Mesothelial cell of epicardium (in vitro differentiated cells): ENCODE data around the gene ANKS3. TPM values are rescaled to one million over a fixed set of nuclear protein-coding genes. Genes with fewer than 3 reads are reported as not detected.

Experiments used
- DNase-seq, 2 experiments: peaks; one replicate each; pipeline ENCODE4 v3.0.0; 2021; ENCODE audit warnings: low spot score in 2 of 2; ENCODE audit not compliant: unreplicated experiment in 2 of 2
- H3K27ac Mint-ChIP-seq: 2 replicates; pipeline ENCODE4 v1.8.0; 2021; ENCODE audit warnings: mixed read lengths
- H3K27me3 Mint-ChIP-seq: 2 replicates; pipeline ENCODE4 v1.8.0; 2021; ENCODE audit warnings: low read depth, mixed read lengths
- H3K36me3 Mint-ChIP-seq: 2 replicates; pipeline ENCODE4 v1.8.0; 2021; ENCODE audit warnings: mixed read lengths
- H3K4me1 Mint-ChIP-seq: 2 replicates; pipeline ENCODE4 v1.8.0; 2021; ENCODE audit warnings: mixed read lengths
- H3K4me3 Mint-ChIP-seq: 2 replicates; pipeline ENCODE4 v1.8.0; 2021; ENCODE audit warnings: mild to moderate bottlenecking, moderate library complexity, mixed read lengths
- H3K9me3 Mint-ChIP-seq: 2 replicates; pipeline ENCODE4 v1.8.0; 2021; ENCODE audit warnings: mixed read lengths
- total RNA-seq: library from RNA; stranded (reverse); gene quantifications from 3 replicates; pipeline ENCODE4 v1.2.1, GENCODE V29; 2021
- TF ChIP-seq, protein P1 (sequence below): fragments of 200-600 bp; sonication (generic); IDR thresholded peaks from one replicate; pipeline ENCODE4 v1.5.0; 2021; ENCODE audit warnings: antibody characterized with exemption; ENCODE audit not compliant: unreplicated experiment

Gene ANKS3
- total RNA-seq, 1 donor from 2014 or later = 45.8 TPM

DNA sequence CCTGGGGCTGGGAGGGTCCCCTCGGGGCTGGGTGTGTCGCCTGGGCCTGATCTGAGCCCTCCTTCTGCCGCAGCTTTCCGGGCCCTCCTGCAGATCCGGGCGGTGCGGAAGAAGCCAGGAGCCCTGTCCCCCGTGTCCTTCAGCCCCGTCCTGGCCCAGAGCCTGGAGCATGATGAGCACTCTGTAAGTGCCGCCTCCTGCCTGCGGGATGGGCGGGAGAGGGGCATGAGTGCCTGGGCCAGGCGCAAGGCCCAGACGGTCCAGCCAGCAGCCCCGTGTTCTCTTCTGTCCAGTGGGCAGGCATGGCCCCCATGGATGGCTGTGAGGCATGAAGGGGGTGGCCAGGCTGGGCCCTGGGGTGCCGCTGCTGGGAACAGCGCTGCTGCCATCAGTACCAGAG is 56.7 kb downstream of the ANKS3 start:
- TF ChIP-seq, protein P1, sequence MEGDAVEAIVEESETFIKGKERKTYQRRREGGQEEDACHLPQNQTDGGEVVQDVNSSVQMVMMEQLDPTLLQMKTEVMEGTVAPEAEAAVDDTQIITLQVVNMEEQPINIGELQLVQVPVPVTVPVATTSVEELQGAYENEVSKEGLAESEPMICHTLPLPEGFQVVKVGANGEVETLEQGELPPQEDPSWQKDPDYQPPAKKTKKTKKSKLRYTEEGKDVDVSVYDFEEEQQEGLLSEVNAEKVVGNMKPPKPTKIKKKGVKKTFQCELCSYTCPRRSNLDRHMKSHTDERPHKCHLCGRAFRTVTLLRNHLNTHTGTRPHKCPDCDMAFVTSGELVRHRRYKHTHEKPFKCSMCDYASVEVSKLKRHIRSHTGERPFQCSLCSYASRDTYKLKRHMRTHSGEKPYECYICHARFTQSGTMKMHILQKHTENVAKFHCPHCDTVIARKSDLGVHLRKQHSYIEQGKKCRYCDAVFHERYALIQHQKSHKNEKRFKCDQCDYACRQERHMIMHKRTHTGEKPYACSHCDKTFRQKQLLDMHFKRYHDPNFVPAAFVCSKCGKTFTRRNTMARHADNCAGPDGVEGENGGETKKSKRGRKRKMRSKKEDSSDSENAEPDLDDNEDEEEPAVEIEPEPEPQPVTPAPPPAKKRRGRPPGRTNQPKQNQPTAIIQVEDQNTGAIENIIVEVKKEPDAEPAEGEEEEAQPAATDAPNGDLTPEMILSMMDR = no peak
- no peaks in the 10 kb centered on the region for H3K27me3 Mint-ChIP-seq
- no peaks in the 10 kb centered on the region for H3K9me3 Mint-ChIP-seq

GRCh38 chr16:4676831-4677230 is 57.2 kb downstream of the ANKS3 start:
- Mint-ChIP-seq H3K27ac (peak overlapping the region; percentile 21), H3K9me3 (no peaks in the 10 kb centered on the region), H3K27me3 (no peaks in the 10 kb centered on the region), H3K4me1 (peaks cover 31% of the 10 kb centered on the region), H3K4me3 (no peak overlapping the region), H3K36me3 (peaks cover 8% of the 10 kb centered on the region)
- DNase-seq = no peak
- TF ChIP-seq, protein P1 = no peak

More for the DNA sequence above, 56.7 kb downstream of the ANKS3 start:
- H3K4me1 Mint-ChIP-seq = peaks cover 31% of the 10 kb centered on the region
- no peak overlapping the region for H3K4me3 Mint-ChIP-seq
- H3K27ac Mint-ChIP-seq = no peak overlapping the region
- peaks cover 7% of the 10 kb centered on the region for H3K36me3 Mint-ChIP-seq
- no peak for DNase-seq

DNA sequence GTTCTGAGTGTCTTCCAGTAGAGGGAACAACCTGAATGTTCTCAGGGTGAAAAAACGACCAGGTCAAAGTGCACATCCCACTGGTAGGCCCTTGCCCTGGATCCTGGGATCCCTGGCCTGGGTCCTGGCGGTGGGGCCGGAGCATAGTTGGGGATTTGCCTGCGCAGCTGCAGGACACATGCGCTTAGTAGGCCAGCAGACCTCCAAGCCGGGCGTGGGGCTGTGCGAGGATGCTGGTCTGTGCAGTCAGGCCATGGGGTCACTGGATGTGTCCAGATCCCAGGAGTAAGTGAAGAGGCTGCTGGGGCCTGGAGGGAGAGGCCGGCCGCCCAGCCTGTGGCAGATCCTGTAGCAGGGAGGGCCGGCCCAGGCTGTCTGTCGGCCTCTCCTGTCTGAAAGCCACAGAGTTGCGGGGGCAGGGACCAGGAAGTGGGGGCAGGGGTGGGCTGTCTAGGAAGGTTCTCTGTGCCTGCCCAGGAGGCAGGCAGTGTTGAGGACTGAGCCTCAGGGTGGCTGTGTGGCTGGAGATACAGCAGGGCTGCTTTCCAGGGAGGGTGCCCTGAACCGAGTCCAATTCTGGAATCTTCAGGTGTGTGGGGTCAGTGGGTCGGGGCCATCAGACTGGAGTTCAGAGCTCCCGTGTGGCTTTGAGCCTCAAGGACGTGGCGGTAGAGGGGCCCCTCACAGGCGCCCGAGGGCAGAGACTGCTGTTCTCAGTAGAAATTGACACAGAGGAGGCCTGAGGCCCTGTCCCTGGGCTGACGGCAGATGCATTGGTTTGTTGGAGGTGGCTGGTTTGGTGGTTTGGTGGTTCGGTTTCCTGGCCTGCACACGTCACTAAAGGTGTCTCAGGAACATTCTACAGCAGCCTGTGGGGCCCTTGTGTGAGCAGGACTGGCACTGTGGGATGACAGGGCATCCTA is 57.9 kb downstream of the ANKS3 start:
- Mint-ChIP-seq H3K9me3 (no peaks in the 10 kb centered on the region), H3K4me1 (peaks cover 31% of the 10 kb centered on the region), H3K4me3 (no peak overlapping the region), H3K27me3 (no peaks in the 10 kb centered on the region), H3K27ac (peak overlapping the region; percentile 53), H3K36me3 (peaks cover 5% of the 10 kb centered on the region)
- TF ChIP-seq, protein P1 = no peak
- no peak for DNase-seq

DNA sequence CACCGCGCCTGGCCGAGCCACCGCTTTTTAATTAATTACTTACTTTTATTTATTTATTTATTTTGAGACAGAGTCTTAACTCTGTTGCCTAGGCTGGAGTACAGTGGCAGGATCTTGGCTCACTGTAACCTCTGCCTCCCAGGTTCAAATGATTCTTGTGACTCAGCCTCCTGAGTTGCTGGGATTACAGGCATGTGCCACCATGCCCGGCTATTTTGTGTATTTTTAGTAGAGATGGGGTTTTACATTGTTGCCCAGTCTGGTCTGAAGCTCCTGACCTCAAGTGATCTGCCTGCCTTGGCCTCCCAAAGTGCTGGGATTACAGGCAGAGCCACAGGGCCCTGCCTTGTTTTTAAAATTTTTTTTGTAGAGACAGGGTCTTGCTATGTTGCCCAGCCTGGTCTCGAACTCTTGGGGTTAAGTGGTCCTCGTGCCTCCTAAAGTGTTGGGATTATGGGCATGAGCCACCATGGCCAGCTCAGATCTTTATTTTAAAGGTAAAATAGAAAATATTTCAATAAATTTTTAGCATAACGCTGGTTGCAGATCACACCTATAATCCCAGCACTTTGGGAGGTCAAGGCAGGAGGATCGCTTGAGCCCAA is 59.0 kb downstream of the ANKS3 start:
- no peaks in the 10 kb centered on the region for H3K9me3 Mint-ChIP-seq
- no peak overlapping the region for H3K27ac Mint-ChIP-seq
- H3K36me3 Mint-ChIP-seq = peaks cover 5% of the 10 kb centered on the region
- no peak for DNase-seq
- TF ChIP-seq, protein P1 = no peak
- H3K27me3 Mint-ChIP-seq = no peaks in the 10 kb centered on the region
- H3K4me3 Mint-ChIP-seq = no peak overlapping the region
- peaks cover 22% of the 10 kb centered on the region for H3K4me1 Mint-ChIP-seq

GRCh38 chr16:4673387-4674046 is 60.6 kb downstream of the ANKS3 start:
- TF ChIP-seq, protein P1 = no peak
- Mint-ChIP-seq H3K4me1 (peaks cover 8% of the 10 kb centered on the region), H3K27me3 (no peaks in the 10 kb centered on the region), H3K27ac (no peak overlapping the region), H3K4me3 (no peak overlapping the region), H3K36me3 (peaks cover 10% of the 10 kb centered on the region), H3K9me3 (no peaks in the 10 kb centered on the region)
- DNase-seq = no peak
